Activated CD8-positive, alpha-beta memory T cell treated with anti-CD3 and anti-CD28 coated beads, Interleukin-2, amount 50 U/mL, for 4 hours (primary cell): ENCODE data around the gene SMIM23.
"Not testable (repeated sequence)": the region's sequence is repeated elsewhere in the genome, so short reads cannot be mapped to it uniquely, and the experiment has no call there.

Experiments used
- DNase-seq: peaks from one replicate; pipeline ENCODE4 v3.0.0-alpha.2; 2020

The SMIM23 gene

DNA sequence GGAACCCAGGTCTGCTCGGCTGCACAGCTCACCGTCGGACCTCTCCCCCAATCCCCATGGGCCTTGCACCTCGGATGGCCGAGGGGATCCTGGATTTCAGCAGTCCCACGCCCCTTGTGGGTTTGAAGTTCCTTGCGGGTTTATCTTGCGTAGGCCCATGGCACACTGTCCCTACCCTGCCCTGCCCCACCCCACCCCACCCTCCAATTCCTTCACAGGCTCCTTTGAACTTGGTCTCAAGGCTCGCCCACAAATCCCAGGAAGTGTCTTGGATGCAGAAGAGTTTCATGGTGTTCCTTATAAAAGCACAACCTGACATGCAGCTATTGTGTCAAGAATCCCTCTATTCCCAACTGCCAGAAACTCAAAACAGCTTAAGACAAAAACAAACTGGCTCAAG, 11.2 kb upstream of the SMIM23 start:
- DNase-seq: no peak

DNA sequence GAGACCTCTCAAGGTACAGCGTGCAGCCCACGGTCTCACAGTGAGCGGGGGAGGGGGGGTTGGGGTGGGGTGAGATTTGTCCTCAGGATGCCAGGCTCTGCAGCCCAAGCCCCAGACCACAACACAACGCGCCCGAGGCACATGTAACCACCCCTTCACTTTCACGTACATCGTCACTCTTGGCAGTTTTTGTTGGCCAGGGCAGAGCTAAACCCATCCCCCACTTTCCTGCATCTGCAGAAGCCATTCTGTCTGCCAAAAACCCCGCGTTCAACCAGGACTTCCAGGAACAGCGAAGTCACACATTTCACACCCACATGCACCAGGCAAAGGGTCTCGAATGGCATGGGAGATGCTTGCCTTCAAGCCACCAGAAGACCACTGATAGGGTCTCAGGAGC, 9.4 kb upstream of the SMIM23 start:
- DNase-seq: no peak

DNA sequence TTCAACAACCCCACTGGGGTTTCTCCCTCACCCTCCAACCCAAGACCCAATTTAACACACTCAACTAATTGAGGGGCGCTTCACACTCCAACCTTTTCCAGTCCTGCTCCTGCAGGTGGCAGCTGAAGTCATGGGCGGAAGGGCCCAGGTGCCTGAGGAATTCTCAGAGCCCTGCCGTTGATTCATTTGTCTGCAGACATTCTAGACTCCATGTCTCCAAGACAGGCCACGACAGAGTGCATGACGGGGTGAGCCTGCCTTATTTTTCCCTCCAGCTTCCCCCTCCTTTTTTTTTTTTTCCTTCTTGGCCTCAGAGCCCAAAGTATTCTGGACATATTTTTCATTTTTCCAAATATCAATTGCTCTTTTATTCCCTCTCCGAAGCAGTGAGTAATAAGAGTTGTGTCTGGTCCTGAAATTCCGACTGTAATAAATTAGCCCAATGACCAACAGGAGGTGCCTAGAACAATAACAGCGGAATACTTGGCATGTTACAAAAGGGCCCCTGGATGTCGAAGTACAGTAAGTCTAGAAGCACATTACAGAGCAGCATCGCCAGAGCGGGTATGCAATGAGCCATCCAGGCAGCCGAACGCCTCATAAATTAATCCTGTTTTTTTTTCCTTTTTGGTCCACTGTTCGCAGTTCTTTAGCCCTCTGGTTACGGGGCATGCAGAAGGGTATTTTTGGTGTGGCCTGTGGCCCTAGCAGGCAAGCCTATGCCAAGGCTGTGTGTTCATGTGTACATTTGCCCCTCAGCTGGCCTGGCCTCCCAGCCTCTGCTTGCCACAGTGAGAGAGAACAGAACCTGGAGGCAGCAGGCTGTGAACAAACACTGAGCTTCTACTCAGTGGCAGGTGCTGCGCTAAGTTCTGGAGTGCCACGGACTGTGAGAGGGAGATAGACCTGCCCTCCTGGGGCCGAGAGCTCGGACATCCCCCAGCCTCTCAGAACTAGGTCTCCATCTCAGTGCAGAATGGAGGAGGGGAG, 8.6 kb upstream of the SMIM23 start:
- no peak for DNase-seq

DNA sequence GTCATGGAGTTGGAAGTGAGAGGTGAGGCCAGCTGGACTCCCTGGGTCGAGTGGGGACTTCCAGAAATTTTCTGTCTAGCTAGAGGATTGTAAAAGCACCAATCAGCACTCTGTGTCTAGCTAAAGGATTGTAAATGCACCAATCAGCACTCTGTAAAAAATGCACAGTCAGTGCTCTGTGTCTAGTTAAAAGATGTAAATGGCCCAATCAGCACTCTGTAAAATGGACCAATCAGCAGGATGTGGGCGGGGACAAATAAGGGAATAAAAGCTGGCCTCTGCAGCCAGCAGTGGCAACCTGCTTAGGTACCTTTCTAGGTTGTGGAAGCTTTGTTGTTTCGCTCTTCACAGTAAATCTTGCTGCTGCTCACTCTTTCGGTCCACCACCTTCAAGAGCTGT, 3.9 kb upstream of the SMIM23 start:
- DNase-seq: not testable (repeated sequence)

DNA sequence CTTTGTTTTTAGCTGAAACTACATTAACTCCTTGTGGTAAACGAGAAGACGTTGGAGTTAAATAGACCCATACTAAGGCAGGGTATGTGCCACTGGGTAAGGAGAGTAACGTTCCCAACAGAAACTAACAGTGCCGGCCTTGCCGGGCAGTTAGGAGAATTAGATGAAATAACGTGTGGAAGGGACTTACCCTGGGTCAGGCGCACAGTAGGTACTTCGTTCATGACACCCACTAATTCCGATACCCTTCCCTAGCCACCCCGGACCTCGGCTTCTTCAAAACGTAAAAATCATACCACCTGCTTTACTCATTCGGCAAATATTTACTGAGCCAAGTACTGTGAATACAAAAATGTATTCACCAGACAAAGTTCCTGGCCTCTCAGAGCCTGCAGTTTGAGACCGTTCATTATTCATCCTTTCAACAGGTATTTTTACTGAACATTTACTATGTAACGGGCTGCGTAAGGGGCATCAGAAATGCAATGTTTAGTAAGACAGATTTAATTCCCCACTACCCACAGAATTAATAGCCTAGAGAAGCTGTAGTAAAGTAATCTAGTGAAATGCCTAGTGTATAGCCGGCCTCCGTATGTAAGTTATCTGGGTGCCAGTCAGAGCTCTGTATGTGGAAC, 3.2 kb upstream of the SMIM23 start:
- no peak for DNase-seq

DNA sequence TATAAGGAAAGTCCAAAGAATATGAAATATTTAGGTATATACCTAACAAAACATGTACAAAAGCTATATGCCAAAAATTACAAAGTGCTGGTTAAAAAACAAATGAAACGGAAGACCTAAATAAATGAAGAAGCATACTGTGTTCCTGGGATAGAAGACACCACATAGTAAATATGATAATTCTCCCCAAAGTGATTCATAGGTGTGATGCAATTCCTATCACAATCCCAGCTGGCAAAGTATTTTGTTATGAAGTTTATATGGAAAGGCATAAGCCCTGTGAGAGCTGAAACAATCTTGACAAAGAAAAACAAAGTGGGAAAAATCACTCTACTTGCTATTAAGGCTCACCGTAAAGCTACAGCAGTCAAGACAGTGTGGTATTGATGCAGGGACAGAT, 2.6 kb upstream of the SMIM23 start:
- DNase-seq: no peak

DNA sequence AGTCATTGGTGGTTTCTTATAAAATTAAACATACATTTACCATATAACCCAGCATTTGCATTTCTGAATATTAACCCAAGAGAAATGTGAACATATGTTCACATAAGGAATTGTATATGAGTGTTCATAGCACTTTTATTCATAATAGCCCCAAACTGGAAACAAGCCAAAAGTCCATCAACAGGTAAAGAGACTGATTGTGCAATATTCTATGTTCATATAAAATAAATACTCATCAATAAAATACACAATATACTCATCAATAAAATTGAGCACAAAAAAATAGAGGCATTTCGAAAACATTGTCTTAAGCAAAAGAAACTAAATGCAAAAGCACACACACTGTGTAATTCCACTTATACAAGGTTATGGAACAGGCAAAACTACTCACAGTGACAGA, 3.7 kb downstream of the SMIM23 start:
- DNase-seq: no peak

DNA sequence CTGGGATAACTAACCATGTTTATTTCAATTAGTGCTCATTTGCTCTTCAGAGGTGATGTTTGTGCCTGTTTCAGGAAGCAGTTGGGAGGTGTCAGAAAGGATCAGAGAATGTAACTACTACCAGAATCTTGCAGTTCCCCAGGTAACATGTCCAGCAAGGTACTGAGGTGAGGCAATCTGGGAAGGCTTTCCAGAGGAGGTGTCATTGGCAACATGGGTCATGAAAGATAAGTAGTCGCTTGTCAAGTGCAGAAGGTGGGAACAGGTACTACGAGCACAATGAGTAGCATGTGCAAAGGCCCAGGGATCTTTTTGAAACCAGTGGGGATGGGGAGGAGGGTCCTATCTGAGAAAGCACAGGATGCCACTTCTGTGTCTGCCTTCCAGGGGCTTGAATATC, 4.8 kb downstream of the SMIM23 start:
- DNase-seq: no peak

DNA sequence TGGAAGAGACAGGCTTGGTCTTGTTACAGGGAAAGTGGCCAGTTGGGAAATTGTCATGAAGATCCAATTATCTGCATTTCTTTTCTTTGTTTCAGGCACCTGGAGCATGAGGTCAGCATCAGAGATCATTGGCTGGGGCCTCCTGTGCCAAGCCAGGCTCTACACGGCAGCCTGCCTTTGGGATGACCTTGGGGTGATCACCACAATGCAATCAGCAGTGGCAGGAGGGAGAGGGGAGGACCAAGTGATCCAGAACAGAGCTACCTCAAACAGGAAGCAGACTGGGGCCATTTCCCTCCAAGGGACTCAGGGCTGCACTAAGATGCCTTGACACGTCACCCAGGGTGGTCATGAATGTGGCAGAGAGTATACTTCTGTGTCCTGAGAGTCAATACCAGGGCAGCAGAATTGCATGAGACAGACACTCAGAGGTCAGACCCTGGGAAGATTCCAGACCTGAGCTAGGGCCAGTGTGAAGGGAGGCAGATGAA, 8.9 kb downstream of the SMIM23 start:
- no peak for DNase-seq

DNA sequence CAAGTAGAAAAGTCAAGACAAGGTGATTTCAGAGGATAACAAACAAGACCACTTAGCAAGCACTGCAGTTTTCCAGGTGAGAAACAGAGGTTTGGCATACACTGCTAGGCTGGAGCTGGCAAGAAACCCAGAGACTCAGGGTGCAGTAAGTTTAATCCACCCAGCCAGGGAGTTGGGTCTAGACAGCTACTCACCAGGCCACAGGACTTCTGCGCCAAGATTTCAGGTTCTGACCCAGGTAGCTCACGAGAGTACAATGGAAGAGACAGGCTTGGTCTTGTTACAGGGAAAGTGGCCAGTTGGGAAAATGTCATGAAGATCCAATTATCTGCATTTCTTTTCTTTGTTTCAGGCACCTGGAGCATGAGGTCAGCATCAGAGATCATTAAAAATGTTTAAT, 9.8 kb downstream of the SMIM23 start:
- DNase-seq: no peak

DNA sequence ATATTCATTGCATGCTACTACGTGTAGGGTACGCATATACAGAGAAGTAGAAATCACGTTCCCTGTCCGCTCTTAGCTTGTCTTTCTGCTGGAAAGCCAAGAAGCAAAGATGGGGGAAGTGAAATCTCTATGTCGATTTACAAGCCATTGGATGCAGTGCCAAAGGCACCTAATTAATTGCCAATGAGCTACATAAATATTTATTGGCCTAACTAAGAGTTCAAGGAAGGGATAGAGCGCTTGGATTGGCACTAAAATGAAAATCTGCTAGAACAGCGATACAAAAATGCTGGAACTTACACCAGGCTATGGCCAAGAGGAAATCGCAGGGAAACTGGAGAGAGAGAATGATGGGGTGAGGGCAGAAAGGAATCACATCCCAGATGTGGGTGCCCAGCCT, 10.8 kb downstream of the SMIM23 start:
- DNase-seq: no peak

DNA sequence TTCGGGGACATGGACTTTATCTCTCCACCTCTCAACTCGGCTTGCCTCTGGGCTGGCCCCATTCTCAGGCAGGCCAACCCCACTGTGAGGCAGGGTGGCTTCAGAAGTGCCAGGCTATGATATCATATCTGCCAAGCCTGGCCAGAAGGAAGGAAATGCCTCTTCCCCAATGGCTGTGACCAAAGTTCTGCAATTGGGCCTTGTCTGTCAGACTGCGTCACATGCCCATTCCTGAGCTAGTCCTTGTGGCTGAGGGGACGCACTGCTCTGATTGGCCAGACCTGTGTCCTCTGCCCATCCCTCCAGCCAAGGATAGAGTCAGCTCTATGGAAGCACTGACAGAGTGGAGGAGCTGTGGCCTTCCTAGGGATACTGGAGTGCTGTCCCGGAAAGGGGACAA, 11.9 kb downstream of the SMIM23 start:
- no peak for DNase-seq

DNA sequence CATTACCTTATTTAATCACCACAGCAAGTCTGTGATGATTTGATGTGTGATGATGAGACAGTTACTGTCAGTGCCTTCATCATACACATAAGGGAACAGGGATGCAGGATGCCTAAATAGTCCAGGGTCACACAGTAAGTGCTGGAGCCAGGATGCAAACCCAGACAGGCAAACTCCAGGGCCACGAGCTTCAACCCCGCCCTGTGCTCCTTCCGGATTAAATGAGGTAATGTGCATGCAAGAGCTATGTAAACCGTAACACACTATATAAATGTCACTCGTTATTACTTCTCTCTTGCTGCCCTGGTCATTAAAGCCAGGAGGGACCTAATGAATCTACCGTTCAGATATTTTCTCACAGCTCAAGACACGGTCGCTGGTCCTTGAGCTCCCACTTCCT, 12.8 kb downstream of the SMIM23 start:
- no peak for DNase-seq

DNA sequence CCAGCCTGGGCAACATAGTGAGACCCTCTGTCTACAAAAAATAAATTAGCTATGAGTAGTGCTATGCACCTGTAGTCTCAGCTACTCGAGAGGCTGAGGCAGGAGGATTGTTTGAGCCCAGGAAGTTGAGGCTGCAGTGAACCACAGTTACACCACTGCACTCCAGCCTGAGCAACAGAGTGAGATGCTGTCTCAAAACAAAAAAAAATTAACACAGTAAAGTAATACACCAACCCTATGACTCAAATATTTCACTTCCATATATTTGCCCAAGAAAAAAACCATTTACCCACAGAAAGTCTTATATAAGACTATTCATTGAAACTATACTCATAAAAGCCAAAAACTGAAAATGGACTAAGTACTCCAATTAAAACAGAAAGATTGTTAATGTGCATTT, 16.2 kb downstream of the SMIM23 start:
- DNase-seq: no peak

DNA sequence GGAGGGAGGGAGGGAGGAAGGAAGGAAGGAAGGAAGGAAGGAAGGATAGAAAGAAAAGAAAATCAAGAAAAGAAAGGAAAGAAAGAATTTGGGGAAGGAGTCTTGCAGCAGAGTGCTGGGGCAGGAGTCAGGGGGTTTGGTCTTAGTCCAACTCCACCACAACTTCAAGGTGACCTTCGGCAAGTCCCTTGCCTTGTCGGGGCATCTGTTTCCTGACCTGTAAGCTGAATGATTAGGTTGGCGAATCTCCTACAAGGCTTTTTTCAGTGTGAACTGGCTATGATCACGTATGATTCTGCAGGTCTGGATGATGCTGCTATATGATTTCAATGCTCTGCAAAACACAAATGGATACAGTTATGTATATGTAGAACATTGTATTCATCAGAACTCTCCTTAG, 20.1 kb downstream of the SMIM23 start:
- no peak for DNase-seq

DNA sequence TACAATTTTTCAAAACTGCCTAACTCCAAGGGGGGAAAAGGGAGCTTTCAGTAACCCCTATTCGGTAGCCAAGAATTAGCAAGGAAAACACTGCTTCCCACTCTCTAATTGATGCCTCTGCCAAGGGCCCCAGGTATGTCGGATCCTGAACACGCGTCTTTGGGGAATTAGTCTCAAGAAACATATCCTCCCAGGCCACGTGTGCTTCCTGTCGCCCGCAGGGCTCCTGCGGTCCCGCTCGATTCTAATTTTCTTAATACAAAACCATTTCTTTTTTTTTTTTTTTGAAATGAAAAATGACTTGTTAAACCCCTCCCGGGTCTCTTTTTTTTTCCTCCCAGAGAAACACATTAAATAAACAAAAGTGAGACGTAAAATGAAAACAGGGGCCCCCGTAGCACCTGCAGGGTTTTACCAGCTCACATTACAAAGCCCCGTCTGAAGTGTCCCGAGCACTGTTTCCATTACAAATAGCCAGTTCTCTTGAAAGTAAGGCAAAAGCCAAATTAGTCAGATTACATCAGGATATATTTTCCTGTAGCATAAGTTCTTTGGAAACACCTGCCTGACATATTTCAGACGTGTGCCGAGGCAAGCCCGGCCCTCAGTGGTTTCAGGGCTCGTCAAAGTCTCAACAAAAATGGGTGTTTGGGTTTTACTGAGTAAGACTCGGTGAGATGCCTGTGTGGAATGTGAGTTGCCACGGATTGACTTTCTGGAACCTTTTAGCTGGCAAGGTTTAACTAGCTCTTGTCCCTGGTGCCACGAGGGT, 21.5 kb downstream of the SMIM23 start:
- DNase-seq: no peak

DNA sequence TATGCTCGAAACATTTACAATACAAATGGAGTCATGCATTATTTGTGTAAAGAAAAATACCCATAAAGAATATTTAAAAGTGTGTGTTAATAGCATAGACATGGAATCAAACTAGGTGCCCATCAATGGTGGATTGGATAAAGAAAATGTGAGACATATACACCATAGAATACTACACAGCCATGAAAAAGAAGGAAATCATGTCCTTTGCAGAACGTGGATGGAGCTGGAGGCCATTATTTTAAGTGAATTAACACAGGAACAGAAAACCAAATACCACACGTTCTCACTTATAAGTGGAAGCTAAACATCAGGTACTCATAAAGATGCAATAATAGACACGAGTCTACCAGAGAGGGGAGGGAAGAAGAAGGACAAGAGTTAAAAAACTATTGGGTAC, 22.8 kb downstream of the SMIM23 start:
- DNase-seq: no peak

DNA sequence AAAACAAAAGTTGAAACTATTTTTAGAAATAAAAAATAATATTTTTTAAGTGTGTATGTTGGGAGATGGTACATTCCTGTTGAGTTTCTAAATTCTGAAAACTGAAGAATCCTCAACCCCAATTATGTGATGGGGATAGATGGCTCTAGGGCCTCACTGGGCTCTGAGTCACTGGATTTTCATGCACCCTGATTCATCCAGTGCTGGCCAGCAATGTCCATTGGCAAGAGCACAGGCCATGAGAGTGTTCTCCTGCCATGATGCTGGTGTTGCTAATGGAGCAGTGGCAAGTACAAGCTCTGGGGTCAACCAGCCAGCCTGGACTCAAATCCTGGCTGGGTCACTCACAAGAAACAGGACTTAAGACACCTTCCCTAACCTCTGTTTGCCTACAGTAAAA, 23.3 kb downstream of the SMIM23 start:
- DNase-seq: no peak

DNA sequence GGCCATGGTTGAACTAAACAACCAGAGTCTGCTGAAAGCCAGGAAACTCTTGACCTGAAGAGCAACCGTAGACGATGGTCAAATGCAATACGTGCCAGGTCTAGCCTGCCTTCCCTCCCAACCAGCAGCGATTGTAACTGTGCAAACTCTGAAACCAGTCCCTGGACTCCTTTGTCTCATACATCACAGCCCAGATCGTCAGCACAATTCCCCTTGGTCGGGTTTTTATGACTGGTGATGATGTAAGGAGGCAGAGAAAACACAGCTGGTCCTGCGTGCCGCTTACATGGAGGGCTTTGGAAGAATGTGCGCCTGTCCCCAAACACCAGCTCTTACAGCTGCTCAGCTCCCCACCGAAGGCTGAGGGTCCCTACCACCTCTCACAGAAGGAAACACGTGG, 24.6 kb downstream of the SMIM23 start:
- no peak for DNase-seq

DNA sequence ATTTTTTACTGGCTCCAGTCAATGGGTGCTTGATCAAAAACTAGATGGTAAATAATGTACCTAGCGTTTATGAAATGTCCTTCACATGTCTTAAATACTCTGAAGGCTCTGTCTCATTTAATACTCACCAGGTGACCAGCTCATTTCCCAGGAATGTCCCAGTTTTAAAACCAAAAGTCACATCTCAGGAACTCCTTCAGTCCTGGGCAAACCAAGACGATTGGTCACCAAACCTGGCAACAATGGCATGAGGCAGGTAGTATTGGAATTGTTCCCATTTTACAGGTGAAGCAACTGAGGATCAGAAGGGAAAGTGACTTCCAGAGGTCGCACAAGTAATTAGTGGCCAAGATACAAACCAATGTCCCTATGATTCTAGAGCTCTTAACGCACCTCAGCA, 27.7 kb downstream of the SMIM23 start:
- DNase-seq: no peak

DNA sequence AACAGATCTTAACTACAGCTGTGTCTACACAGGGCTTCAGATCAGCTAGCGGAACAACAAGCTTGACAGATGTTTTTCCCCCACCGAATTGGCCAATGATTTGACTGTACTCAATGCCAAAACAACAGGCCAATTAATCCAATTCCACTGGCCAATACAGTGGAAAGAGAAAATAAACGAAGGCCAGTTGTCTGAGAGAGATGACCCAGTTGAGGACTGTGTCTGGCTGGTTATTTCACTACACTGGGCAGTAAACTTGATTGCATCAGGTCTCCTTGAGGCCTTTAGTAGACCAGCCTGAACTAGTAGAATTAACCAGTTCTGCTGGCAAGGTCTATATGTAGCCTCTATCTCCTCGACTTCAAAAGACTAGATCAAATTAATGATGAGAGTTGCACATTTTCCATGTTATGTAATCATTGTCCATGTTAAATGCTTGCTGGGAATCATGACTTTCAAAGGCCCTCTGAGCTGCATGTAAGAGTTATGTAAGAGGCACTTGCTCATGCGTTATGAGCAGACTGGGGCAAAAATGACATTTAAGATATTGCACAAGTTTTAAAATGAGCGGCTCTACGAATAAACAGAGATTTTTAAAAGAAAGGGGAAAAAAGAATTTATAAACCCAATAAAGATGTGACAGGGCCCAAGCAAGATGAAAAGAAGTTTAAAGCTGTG, 28.3 kb downstream of the SMIM23 start:
- DNase-seq: no peak

DNA sequence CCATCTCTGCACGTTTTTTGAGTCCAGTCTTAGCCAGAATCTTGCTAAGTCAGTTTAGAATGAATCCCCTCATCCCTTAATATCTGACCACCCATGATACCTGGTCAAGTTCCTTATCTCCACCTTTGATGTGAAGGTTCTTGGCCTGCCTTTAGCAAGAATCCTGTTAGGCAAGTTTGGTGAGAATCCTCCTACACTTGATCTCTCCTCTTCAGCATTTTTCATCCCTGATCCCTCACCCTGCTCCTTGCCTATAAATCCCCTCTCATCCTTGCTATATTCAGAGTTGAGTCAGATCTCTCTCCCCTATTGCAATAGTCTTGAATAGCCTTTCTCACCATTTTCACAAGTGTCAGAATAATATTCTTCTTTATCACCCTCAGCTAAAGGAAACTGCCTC, 31.0 kb downstream of the SMIM23 start:
- DNase-seq: no peak

DNA sequence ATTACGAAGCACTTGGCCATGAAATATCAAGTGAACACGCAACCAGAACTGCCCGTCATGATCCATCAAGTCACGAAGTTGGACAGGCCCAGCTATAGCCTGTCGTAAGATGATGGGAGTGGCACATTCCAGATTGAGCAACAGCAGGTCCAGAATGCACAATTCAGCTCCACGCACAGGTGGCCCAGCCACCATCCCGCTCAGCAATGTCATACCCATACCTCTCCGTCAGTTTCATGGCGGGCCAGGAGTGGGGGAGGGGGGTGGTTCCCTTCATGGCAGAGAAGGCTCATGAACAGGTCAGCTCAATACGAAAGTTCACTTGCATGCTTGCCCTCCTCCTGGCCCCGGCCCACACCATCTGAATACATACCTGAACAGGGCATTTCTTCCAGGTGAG, 34.9 kb downstream of the SMIM23 start:
- DNase-seq: no peak
